H1 (cell line): ENCODE data around the gene BLMH. TPM values are rescaled to one million over a fixed set of nuclear protein-coding genes. Genes with fewer than 3 reads are reported as not detected.

Source experiments
- polyA plus RNA-seq, 7 experiments: library from polyadenylated mRNA; depleted of rRNA in 3 of 7; stranded (reverse) in 5 of 7; unstranded in 2 of 7; fragments of >200 nt in 5 of 7; fragments of 200-250 nt in 2 of 7; gene quantifications; 1 replicate in 5 of 7; 2 replicates in 1 of 7; 4 replicates in 1 of 7; pipeline versions ENCODE4 v1.2.1 to v1.2.3, GENCODE V29; 2011 to 2013; ENCODE audit warnings: missing spikeins in 2 of 7, mixed read lengths in 2 of 7
- small RNA-seq: library from polyadenylated mRNA; stranded (forward); fragments of <200 nt; extraction: miRNeasy Mini kit (QIAGEN cat#:217004); gene quantifications from one replicate; pipeline ENCODE3, GENCODE V24; 2013; ENCODE audit not compliant: insufficient read depth
- total RNA-seq: library from RNA; stranded (reverse); fragmentation: NEBNext Ultra II Directional; extraction: Animal tissue kit (Norgen Biotek cat#: 25700); gene quantifications from 2 replicates; pipeline ENCODE4 v1.2.1, GENCODE V29; 2021

BLMH gene
- total and polyA plus RNA-seq, 2 of the 8 experiments (the other 6 are each of a cell fraction or from before 2014, with no cell fraction given), result 18.2 to 74.3 TPM

Small RNA genes lying within 50 kb of the gene (small RNA-seq; reads per million reads assigned to genes)
- gene RF00154 (28.6 reads per million, percentile 94 among the genes with 10 or more reads in this experiment), gene RNU6-1267P (not detected)

Other genes starting within 250 kb of the BLMH start
- 22.4 and 22.7 TPM in 2 replicates for gene NSRP1, start 175.1 kb downstream of the BLMH start, total RNA-seq
- 5.4 and 6.1 TPM in 2 replicates for gene NSRP1, start 175.1 kb downstream of the BLMH start, polyA plus RNA-seq (2011; rRNA removed)
- 0.09 TPM in 1 of 2 replicates, not detected in the other for gene SLC6A4, start 56.2 kb downstream of the BLMH start, total RNA-seq
- 0.08 and 0.33 TPM in 2 replicates for gene SLC6A4, start 56.2 kb downstream of the BLMH start, polyA plus RNA-seq (2011; rRNA removed)
- gene TMIGD1, start 42.1 kb upstream of the BLMH start, total RNA-seq, result not detected in 2 replicates
- not detected in 2 replicates for gene TMIGD1, start 42.1 kb upstream of the BLMH start, polyA plus RNA-seq (2011; rRNA removed)
- 40.6 and 46.2 TPM in 2 replicates for gene CPD, start 87.0 kb upstream of the BLMH start, total RNA-seq
- gene CPD, start 87.0 kb upstream of the BLMH start, polyA plus RNA-seq (2011; rRNA removed), result 5.8 and 8.6 TPM in 2 replicates
- 38.0 and 43.3 TPM in 2 replicates for gene GOSR1, start 185.5 kb upstream of the BLMH start, total RNA-seq
- 7.4 and 9.2 TPM in 2 replicates for gene GOSR1, start 185.5 kb upstream of the BLMH start, polyA plus RNA-seq (2011; rRNA removed)